Neuron (in vitro differentiated cells): ENCODE results near the gene TP53RK.

ENCODE experiments used
- H2AFZ ChIP-seq: one replicate; pipeline ENCODE4 v1.6.1; 2013; ENCODE audit warnings: low read depth, mild to moderate bottlenecking, inconsistent platforms, low read length, moderate library complexity
- H3K27me3 ChIP-seq: one replicate; pipeline ENCODE4 v1.6.1; 2013; ENCODE audit warnings: low read length; ENCODE audit not compliant: insufficient read depth
- H3K36me3 ChIP-seq: one replicate; pipeline ENCODE4 v1.6.1; 2013; ENCODE audit warnings: low read length; ENCODE audit not compliant: insufficient read depth
- H3K4me1 ChIP-seq: one replicate; pipeline ENCODE4 v1.6.1; 2013; ENCODE audit warnings: low read length; ENCODE audit not compliant: insufficient read depth
- H3K4me3 ChIP-seq: 2 replicates; pipeline ENCODE4 v1.5.1; 2013; ENCODE audit warnings: mild to moderate bottlenecking, low read length, moderate library complexity
- H3K9me3 ChIP-seq: one replicate; pipeline ENCODE4 v1.6.1; 2013; ENCODE audit warnings: low read length

TP53RK gene

DNA sequence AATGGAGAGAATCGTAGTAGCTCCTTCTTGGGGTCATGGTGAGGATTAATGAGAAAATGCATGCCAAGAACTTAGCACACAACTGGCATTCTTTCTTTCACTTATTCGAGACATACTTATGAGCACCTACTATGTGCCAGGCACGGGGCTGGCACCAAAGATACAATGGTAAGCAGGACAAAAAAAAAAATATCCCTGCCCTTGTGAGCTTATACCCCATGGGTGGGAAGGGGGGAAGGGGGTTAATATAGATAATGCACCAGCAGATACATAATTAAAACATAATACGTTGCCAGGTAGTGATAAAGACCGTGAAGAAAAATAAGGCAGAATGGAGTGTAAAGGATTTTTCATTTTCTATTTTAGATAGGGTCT, 46.3 kb downstream of the TP53RK start:
- Histone ChIP-seq H2AFZ (no peak overlapping the region), H3K4me1 (peaks cover 6% of the 10 kb centered on the region), H3K4me3 (no peak overlapping the region), H3K36me3 (no peaks in the 10 kb centered on the region), H3K9me3 (no peaks in the 10 kb centered on the region), H3K27me3 (no peaks in the 10 kb centered on the region)

DNA sequence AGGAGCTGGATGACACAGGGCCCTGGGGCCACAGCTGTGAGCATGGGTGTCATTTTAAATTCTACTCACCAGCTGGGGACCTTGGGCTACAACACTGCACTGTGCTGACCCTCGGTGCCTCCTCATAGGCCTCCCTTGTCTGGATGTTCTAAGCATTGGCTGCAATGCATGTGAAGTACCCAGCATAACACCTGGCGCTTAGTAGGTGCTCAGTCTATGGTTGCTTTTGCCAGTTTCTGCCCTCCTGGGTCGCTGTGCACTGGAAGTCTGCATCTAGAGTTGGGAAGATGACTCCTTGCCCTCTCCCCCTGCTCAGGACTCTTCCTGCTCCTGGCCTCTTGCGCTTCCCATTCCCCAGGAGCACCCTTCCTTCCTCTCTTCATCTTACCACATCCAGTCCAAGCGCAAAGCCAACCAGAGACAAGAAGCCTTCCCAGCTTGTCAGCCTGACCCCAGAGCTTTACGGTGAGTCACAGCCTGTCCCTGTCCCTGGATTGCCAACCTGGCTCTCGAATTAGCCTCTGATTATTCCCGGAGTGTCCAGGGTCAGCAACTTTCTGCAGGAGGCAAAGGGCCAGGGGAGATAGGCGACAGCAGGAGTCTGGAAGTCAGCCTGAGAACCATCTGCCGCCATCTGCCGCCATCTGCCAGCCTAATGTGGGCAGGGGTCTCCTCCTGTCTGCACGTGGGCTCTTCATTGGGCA, 46.8 kb downstream of the TP53RK start:
- H2AFZ ChIP-seq: no peak overlapping the region
- peaks cover 8% of the 10 kb centered on the region for H3K4me1 ChIP-seq
- no peaks in the 10 kb centered on the region for H3K27me3 ChIP-seq
- no peak overlapping the region for H3K4me3 ChIP-seq
- no peaks in the 10 kb centered on the region for H3K9me3 ChIP-seq
- H3K36me3 ChIP-seq: no peaks in the 10 kb centered on the region

DNA sequence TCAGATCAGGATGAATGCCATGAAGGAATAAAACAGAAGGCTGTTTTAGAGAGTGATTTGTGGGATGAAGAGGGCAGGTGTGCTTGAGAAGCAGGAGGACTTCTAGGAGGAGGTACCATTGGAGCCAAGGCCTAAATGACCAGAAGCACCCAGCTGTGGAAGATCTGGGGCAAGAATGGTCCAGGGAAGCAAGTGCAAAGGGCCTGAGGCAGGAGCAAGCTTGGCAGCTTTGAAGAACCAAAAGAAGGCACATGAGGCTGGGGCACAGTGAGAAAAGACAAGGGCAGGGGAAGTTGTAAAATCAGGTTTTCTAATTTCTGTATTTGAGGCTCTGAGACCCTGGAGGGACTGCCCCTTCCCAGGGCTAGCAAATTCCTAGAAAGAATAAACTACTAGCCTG, 47.8 kb downstream of the TP53RK start:
- Histone ChIP-seq H3K4me1 (peaks cover 8% of the 10 kb centered on the region), H3K27me3 (no peaks in the 10 kb centered on the region), H2AFZ (no peak overlapping the region), H3K36me3 (no peaks in the 10 kb centered on the region), H3K9me3 (no peaks in the 10 kb centered on the region), H3K4me3 (no peak overlapping the region)

DNA sequence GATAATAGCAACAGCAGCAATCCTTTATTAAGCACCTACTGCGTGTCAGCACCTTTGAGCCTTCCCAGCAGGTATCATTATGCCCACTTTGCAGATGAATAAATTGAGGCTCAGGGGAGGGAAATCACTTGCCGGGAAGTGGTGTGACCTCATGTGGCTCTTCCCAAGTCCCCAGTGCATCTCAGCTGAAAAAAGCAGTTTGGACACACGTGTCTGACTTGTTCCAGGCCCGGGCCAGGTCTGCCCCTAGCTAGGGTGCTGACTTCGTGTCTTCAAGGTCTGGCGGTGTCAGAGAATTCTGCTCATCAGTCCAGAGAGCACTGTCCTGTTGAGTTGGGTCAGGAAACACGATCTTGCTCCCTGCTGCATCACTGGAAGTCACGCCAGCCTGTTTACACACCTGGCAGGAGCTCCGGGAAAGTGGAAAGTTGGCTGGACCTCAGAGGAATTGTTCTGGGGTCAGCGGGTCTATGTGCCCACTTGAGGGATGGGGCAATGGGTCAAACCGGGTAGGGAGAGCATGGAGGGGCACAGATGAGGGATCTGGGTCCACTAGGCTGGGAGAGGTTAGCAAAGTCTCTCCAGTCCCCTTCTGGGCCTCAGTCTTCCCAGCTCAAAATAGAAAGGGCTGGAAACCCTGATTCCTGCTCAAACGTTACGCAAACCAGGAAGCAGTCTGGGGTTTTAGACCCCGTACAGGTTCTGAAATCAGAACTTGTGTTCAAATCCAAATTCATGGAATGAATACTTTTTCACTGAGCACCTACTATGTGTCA, 48.5 kb downstream of the TP53RK start:
- no peaks in the 10 kb centered on the region for H3K36me3 ChIP-seq
- H2AFZ ChIP-seq: no peak overlapping the region
- peaks cover 13% of the 10 kb centered on the region for H3K4me1 ChIP-seq
- H3K4me3 ChIP-seq: no peak overlapping the region
- H3K9me3 ChIP-seq: no peaks in the 10 kb centered on the region
- H3K27me3 ChIP-seq: no peaks in the 10 kb centered on the region

DNA sequence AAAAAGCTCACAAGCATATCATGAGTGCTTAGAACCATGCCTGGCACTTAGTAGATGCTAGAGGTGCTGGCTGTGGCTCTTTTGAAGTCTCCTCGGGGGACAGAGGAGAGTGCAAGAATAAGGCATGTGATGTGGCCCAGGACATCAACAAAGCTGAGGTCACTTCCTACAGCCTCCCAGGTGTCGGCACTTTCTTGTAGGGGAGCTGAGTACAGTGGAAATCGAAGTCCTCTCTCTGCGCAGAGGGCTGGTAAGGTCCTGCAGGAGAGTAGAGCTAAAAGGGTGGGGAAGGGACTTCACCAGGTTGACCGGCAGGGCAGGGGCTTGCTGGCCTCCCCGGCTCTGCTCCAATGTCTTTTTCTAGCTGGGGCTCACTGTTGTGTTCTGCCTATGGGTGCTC, 49.2 kb downstream of the TP53RK start:
- Histone ChIP-seq H2AFZ (no peak overlapping the region), H3K9me3 (no peaks in the 10 kb centered on the region), H3K4me1 (peaks cover 15% of the 10 kb centered on the region), H3K27me3 (no peaks in the 10 kb centered on the region), H3K4me3 (no peak overlapping the region), H3K36me3 (no peaks in the 10 kb centered on the region)

DNA sequence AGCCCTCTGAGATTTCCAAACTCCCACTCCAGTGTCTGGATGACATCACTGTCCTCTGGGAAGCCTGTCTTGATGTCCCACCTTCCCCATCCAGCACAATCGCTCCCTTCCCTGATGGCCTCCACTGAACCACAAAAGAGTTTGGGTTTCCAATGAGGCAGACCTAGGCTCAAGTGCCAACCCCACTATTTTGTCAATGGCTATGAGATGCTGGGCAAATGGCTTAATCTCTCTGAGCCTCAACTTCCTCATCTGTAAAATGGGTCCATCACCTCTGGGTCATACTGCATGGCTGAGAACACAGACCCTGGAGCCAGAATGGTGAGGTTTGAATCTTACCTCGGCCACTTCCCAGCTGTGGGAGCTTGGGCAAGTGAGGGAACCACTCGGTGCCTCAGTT, 49.7 kb downstream of the TP53RK start:
- Histone ChIP-seq H2AFZ (no peak overlapping the region), H3K4me1 (peaks cover 15% of the 10 kb centered on the region), H3K4me3 (no peak overlapping the region), H3K9me3 (no peaks in the 10 kb centered on the region), H3K27me3 (no peaks in the 10 kb centered on the region), H3K36me3 (no peaks in the 10 kb centered on the region)

DNA sequence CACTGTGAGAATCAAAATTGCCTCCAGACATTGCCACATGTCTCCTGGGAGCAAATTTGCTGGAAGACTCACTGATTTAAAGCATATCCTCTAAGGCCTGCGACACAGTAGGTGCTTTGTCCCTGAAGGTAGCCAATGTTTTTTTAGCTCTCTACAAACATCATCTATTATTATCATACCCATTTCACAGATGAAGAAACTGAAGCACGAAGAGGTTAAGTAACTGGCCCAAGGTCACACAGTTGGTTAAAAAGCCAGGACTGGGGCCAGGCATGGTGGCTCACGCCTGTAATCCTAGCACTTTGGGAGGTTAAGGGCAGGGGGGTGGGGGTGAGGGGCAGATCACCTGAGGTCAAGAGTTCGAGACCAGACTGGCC, 50.4 kb downstream of the TP53RK start:
- Histone ChIP-seq H3K9me3 (no peaks in the 10 kb centered on the region), H2AFZ (no peak overlapping the region), H3K4me1 (peaks cover 15% of the 10 kb centered on the region), H3K36me3 (no peaks in the 10 kb centered on the region), H3K4me3 (no peak overlapping the region), H3K27me3 (no peaks in the 10 kb centered on the region)

DNA sequence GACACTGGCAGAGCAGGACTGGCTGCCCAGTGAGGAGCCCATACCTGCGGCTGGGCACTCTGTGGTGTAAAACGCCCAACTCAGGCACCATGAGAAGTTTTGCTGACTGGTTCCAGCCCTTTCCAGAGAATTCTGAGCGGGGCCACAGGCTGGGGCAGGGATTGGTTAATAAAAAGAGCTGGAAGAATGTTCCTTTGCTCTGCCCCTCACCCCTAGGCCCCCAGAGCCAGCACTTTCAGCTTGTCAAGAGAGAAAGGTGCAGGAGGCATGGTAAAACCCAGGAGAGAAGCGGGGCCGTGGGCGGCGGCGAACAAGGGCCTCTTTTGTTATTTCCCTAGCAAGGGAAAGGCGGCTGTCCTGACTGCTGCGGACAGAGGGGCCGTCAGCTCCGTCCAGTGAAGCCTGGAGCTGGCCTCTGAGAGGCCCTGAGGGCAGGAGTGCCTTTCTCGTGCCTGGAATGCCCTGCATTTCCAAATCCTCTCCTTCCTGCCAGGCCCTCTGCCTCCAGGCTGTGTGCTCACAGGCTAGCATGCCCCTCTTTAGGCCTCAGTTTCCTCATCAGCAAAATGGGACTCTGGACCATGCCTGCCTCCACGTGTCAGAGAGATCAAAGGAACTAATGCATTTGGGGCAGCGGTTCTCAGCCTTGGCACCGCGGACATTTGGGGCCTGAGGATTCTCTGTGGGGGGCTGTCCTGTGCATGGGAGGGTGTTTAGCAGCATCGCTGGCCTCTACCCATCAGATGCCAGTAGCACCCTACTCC, 50.9 kb downstream of the TP53RK start:
- Histone ChIP-seq H3K27me3 (no peaks in the 10 kb centered on the region), H3K4me1 (peaks cover 15% of the 10 kb centered on the region), H3K36me3 (no peaks in the 10 kb centered on the region), H3K4me3 (no peak overlapping the region), H3K9me3 (no peaks in the 10 kb centered on the region), H2AFZ (peak overlapping the region; percentile 38)

DNA sequence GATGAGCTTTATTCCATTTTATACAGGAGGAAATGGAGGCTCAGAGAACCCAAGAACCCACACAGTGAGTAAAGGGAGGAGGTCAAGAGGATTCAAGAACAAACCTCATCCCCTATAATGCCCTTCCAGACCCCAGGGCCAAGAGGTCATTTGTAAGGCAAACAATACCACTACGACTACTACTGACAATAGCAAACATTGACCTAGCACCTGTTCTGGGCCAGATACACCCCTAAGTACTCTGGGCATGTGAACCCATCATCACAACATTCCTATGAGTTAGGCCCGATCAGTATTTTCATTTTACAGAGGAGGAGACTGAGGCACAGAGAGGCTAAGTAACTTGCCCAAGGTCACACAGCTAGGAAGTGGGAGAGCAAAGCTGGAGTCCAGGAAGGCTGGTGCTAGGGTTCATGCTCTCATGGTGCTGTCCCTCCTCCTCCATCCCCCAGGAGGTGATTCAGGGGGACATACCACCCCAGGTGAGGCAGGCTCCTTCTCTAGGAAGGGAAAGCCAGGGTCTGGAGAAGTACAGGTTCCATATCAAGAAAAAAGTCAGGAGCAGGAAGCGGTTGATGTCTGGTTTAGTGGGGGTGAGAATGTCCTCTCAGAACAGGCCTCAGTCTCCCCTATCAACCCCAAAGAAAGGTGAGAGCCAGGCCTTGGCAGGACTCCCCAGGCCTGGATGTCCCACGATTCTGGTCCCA, 51.7 kb downstream of the TP53RK start:
- H3K4me1 ChIP-seq: peaks cover 15% of the 10 kb centered on the region
- H3K36me3 ChIP-seq: no peaks in the 10 kb centered on the region
- H3K9me3 ChIP-seq: no peaks in the 10 kb centered on the region
- H3K4me3 ChIP-seq: no peak overlapping the region
- H3K27me3 ChIP-seq: no peaks in the 10 kb centered on the region
- H2AFZ ChIP-seq: peak overlapping the region; percentile 38

DNA sequence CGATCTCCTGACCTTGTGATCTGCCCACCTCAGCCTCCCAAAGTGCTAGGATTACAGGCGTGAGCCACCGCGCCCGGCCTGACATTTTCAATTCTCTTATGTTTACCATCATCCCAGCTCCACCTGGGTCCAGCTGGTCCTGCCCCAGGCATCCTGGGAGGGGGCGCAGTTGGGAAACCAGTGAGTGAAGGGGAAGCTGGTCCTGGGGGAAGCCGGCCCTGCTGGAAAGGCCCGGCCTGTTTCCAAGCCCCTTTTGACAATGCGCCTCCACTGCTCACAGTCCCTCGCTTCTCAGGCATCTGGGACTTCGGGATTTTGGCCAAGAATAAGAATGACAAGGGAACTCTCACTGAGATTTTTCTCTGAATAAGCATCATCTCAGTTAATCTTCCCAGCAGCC, 52.2 kb downstream of the TP53RK start:
- H3K36me3 ChIP-seq: no peaks in the 10 kb centered on the region
- H3K4me1 ChIP-seq: peaks cover 15% of the 10 kb centered on the region

DNA sequence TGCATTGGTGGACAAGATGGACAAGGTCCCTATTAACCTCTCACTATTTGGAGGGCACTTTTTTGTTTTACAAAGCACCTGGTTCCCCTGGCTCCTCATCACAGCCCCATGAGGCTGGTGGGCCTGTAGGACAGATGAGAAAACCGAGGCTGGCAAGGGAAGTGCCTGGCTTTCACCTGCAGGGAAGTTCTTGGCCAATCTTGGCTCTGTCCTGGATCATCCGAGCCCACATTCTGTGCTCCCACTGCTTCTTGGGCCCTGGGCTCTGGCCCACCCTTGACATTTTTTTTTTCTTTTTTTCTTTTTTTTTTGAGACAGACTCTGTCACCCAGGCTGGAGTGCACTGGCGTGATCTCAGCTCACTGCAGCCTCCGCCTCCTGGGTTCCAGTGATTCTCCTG, 52.7 kb downstream of the TP53RK start:
- Histone ChIP-seq H3K27me3 (no peaks in the 10 kb centered on the region), H3K4me1 (peaks cover 15% of the 10 kb centered on the region), H2AFZ (no peak overlapping the region), H3K9me3 (no peaks in the 10 kb centered on the region), H3K36me3 (no peaks in the 10 kb centered on the region), H3K4me3 (no peak overlapping the region)

More for the DNA sequence above, 52.2 kb downstream of the TP53RK start:
- Histone ChIP-seq H3K9me3 (no peaks in the 10 kb centered on the region), H3K4me3 (no peak overlapping the region), H2AFZ (no peak overlapping the region), H3K27me3 (no peaks in the 10 kb centered on the region)

DNA sequence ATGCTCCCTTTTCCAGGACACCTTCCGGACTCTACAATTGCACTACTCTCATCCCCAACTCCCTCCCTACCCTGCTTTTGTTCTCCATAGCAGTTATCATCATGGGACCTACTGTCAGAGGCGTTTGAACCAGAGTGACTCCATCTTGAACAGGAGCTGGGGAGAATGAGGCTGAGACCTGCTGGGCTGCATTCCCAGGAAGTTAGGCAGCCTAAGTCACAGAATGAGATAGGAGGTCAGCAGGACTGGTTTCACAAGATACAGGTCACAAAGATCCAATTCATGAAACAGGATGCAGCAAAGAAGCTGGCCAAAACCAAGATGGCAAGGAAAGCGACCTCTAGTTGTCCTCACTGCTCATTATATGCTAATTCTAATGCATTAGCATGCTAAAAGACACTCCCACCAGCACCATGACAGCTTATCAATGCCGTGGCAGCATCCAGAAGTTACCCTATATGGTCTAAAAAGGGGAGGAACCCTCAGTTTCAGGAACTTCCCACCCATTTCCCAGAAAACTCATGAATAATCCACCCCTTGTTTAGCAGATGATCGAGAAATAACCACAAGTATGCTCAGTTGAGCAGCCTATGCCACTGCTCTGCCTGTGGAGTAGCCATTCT, 53.6 kb downstream of the TP53RK start:
- Histone ChIP-seq H3K27me3 (no peaks in the 10 kb centered on the region), H2AFZ (no peak overlapping the region), H3K9me3 (no peaks in the 10 kb centered on the region), H3K4me1 (peaks cover 15% of the 10 kb centered on the region), H3K36me3 (no peaks in the 10 kb centered on the region), H3K4me3 (no peak overlapping the region)
